Esophagus muscularis mucosa (tissue), 4 donors: ENCODE results near the gene TBC1D2. TPM values are rescaled to one million over a fixed set of nuclear protein-coding genes. Genes with fewer than 3 reads are reported as not detected.

ENCODE experiments used
- DNase-seq: peaks from one replicate; pipeline ENCODE4 v3.0.0-alpha.2; 2017; ENCODE audit errors: extremely low spot score
- H3K27ac ChIP-seq, 4 donors: fragments of 200-600 bp; sonication (generic); replicated peaks in 1 of 4; 1 replicate in 3 of 4; 2 replicates in 1 of 4; pipeline ENCODE4 v1.5.1; 2016 to 2019; ENCODE audit warnings: mild to moderate bottlenecking in 1 of 4
- H3K27me3 ChIP-seq, 4 donors: fragments of 200-600 bp; sonication (generic); one replicate each; pipeline versions ENCODE4 v1.5.1 to v1.6.0; 2016 to 2019
- H3K36me3 ChIP-seq, 4 donors: fragments of 200-600 bp; sonication (generic); one replicate each; pipeline ENCODE4 v1.5.1; 2016 to 2019
- H3K4me1 ChIP-seq, 4 donors: fragments of 200-600 bp; sonication (generic); one replicate each; pipeline ENCODE4 v1.5.1; 2016 to 2019
- H3K4me3 ChIP-seq, 4 donors: fragments of 200-600 bp; sonication (generic); 1 replicate in 2 of 4; 2 replicates in 2 of 4; pipeline ENCODE4 v1.5.1; 2016 to 2019; ENCODE audit warnings: mild to moderate bottlenecking in 4 of 4, moderate library complexity in 1 of 4
- H3K9me3 ChIP-seq, 4 donors: fragments of 200-600 bp; sonication (generic); 1 replicate in 3 of 4; 2 replicates in 1 of 4; pipeline ENCODE4 v1.5.1; 2016 to 2019
- CTCF ChIP-seq, 3 experiments: fragments of 200-600 bp in 2 of 3; fragments of 450-650 bp in 1 of 3; sonication (generic) in 2 of 3; IDR thresholded peaks; one replicate each; pipeline ENCODE4 v1.5.1; 2017 to 2019; ENCODE audit warnings: antibody characterized with exemption in 3 of 3, mild to moderate bottlenecking in 2 of 3, moderate library complexity in 1 of 3
- EP300 ChIP-seq: sonication (generic); formaldehyde crosslinking; IDR thresholded peaks from one replicate; pipeline ENCODE4 v1.6.1; 2017; ENCODE audit warnings: antibody characterized with exemption
- POLR2A ChIP-seq: fragments of 450-650 bp; IDR thresholded peaks from one replicate; pipeline ENCODE4 v1.6.1; 2017; ENCODE audit warnings: antibody characterized with exemption, moderate library complexity, mild to moderate bottlenecking, low read depth
- POLR2AphosphoS5 ChIP-seq, 2 donors: sonication (generic); formaldehyde crosslinking; IDR thresholded peaks; one replicate each; pipeline ENCODE4 v1.6.1; 2017; ENCODE audit warnings: antibody characterized with exemption in 2 of 2
- WGBS: methylation state at CpG from one replicate; pipeline ENCODE4 v1.1.5; 2018; 5-methylcytosine and 5-hydroxymethylcytosine counted together
- intact Hi-C: fragments of 100-400 bp; cut with DNase I; formaldehyde crosslinking; loops from one replicate; pipeline ENCODE4 v1.15.1; 2023
- total RNA-seq, 4 donors: library from RNA; depleted of rRNA; stranded (reverse); fragments of >200 nt; gene quantifications; one replicate each; pipeline versions ENCODE4 v1.1.0 to v1.2.1, GENCODE V29; 2016

TBC1D2 gene
- total RNA-seq, 4 donors from 2014 or later, result 5.0 to 12.4 (median 7.3) TPM

DNA sequence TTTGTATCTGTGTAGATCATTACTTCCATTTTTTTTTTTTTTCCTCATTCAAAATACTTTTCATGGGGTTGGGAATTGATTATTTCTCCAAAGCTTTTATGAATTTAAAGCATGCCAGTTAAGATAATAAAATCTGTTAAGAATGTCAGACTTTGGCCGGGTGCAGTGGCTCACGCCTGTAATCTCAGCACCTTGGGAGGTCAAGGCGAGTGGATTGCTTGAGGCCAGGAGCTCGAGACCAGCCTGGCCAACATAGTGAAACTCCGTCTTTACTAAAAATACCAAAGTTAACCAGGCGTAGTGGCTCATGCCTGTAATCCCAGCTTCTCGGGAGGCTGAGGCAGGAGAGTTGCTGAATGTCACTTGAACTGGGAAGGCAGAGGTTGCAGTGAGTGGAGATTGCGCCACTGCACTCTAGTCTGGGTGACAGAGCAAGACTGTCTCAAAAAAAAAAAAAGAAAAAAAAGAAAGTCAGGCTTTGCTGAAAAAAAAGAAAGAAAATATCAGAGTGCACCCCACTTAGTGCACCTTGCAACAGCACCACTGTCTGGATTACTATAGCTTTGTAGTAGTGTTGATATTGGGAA, 18.5 kb downstream of the TBC1D2 start:
- no peak overlapping the region for H3K4me3 ChIP-seq
- no peak overlapping the region for H3K27ac ChIP-seq
- no peaks in the 10 kb centered on the region for H3K4me1 ChIP-seq
- H3K9me3 ChIP-seq, result no peaks in the 10 kb centered on the region
- DNase-seq, result no peak
- intact Hi-C loops, result no loop called here
- H3K27me3 ChIP-seq, result no peaks in the 10 kb centered on the region
- peaks cover 0 to 34% (median 19%) of the 10 kb centered on the region in 4 donors for H3K36me3 ChIP-seq
- no peak for TF ChIP-seq EP300
- no peak for TF ChIP-seq CTCF (IDR thresholded peaks at IDR 0.05)
- TF ChIP-seq POLR2A, result no peak
- no peak for TF ChIP-seq POLR2AphosphoS5 (IDR thresholded peaks at IDR 0.05)
- 94% methylated on average over 8 of the region's 8 CpGs for WGBS

GRCh38 chr9:98235126-98235525, 20.3 kb downstream of the TBC1D2 start:
- H3K27me3 ChIP-seq, result no peaks in the 10 kb centered on the region
- intact Hi-C loops, result no loop called here
- no peaks in the 10 kb centered on the region for H3K9me3 ChIP-seq
- 90% methylated on average over 9 of the region's 9 CpGs for WGBS
- TF ChIP-seq POLR2A, result no peak
- no peak for TF ChIP-seq CTCF (IDR thresholded peaks at IDR 0.05)
- TF ChIP-seq POLR2AphosphoS5 (IDR thresholded peaks at IDR 0.05), result no peak
- no peak for TF ChIP-seq EP300
- H3K27ac ChIP-seq, result no peak overlapping the region
- peaks cover 0 to 30% (median 23%) of the 10 kb centered on the region in 4 donors for H3K36me3 ChIP-seq
- no peak for DNase-seq
- H3K4me3 ChIP-seq, result no peak overlapping the region
- H3K4me1 ChIP-seq, result no peaks in the 10 kb centered on the region

DNA sequence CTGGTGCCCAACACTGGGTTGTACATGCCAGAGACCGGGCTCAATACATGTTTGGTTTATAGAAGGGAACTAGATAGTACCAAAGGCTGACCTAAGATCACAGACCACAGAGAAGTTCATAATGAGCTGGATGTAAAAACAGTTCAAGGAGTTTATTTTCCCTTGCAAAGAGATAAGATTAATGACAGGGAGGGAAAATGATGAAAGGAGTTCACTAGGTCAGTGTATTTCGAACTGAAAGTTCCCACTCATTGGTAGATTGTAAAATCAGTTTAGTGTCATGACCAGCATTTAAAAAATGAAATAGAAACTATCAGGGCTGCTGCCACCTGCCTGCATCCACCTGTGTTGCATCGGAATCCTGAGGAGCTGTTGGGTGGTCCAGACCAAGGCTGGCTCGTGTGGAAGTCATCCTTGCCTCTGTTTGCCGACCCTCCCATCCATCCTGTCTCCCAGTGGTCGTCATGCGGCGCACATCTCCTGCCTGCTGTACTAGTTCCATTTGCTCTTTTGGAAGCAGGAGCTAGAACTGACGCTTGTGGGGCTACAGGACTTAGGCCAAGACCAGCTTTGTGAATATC, 21.1 kb downstream of the TBC1D2 start:
- Histone ChIP-seq H3K9me3 (no peaks in the 10 kb centered on the region), H3K4me1 (no peaks in the 10 kb centered on the region), H3K27me3 (no peaks in the 10 kb centered on the region), H3K27ac (no peak overlapping the region), H3K36me3 (peaks cover 0 to 37% (median 29%) of the 10 kb centered on the region in 4 donors), H3K4me3 (no peak overlapping the region)
- TF ChIP-seq CTCF (IDR thresholded peaks at IDR 0.05), result no peak
- TF ChIP-seq POLR2A, result no peak
- no peak for TF ChIP-seq EP300
- no peak for TF ChIP-seq POLR2AphosphoS5 (IDR thresholded peaks at IDR 0.05)
- no peak for DNase-seq
- intact Hi-C loops, result no loop called here
- 79% methylated on average over 9 of the region's 9 CpGs for WGBS

DNA sequence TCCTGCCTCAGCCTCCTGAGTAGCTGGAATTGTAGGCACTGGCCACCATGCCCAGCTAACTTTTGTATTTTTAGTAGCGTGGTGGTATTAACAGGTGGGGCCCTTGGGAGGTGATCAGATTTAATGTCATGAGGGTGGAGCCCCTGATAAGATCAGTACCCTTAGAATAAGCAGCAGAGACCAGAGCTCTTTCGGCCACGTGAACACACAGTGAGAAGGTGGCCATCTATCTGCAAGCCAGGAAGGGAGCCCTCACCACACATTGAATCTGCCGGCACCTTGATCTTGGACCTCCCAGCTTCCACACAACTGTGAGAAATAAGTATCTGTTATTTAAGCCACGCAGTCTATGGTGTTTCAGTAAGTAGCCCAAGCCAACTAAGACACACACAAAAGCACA, 22.5 kb downstream of the TBC1D2 start:
- no peak for DNase-seq
- intact Hi-C loops, result no loop called here

More for the DNA sequence above, 22.5 kb downstream of the TBC1D2 start:
- H3K36me3 ChIP-seq, result peaks cover 7 to 51% (median 43%) of the 10 kb centered on the region in 4 donors
- no peaks in the 10 kb centered on the region for H3K4me1 ChIP-seq
- no peak overlapping the region for H3K27ac ChIP-seq
- no peaks in the 10 kb centered on the region for H3K27me3 ChIP-seq
- no peak overlapping the region for H3K4me3 ChIP-seq
- TF ChIP-seq POLR2AphosphoS5 (IDR thresholded peaks at IDR 0.05) (no peak), CTCF (IDR thresholded peaks at IDR 0.05) (no peak), EP300 (no peak), POLR2A (no peak)
- H3K9me3 ChIP-seq, result no peaks in the 10 kb centered on the region
- WGBS, result 100% methylated on average over 3 of the region's 5 CpGs
